CD4-positive, alpha-beta T cell treated with Interleukin-15 for 1 hour (primary cell): ENCODE data around the gene EPN3.

Experiments used
- DNase-seq: peaks from one replicate; pipeline ENCODE4 v3.0.0-alpha.2; 2020

The EPN3 gene

GRCh38 chr17:50532452-50533024 lies at the start of gene EPN3:
Gene EPN3, plus strand, starts transcription at chr17:50532735. Its CDS starts 3,822 bp downstream, at chr17:50536557.
- DNase-seq = no peak

- no peak for DNase-seq
These were observed 49.3 kb upstream of the EPN3 start for GRCh38 chr17:50483266-50483665.

GRCh38 chr17:50484386-50485155 lies 48.0 kb upstream of the EPN3 start:
- DNase-seq = no peak

GRCh38 chr17:50487213-50488096 lies 45.1 kb upstream of the EPN3 start:
- DNase-seq = no peak

GRCh38 chr17:50488880-50489279 lies 43.7 kb upstream of the EPN3 start:
- no peak for DNase-seq

GRCh38 chr17:50491505-50491904 lies 41.0 kb upstream of the EPN3 start:
- DNase-seq = no peak

GRCh38 chr17:50492214-50492613 lies 40.3 kb upstream of the EPN3 start:
- no peak for DNase-seq

- no peak for DNase-seq
These were observed 38.8 kb upstream of the EPN3 start for GRCh38 chr17:50493744-50494143.

- DNase-seq = no peak
These were observed 37.2 kb upstream of the EPN3 start for GRCh38 chr17:50495217-50495823.

- DNase-seq = no peak
These were observed 36.6 kb upstream of the EPN3 start for GRCh38 chr17:50495918-50496317.

- DNase-seq = no peak
These were observed 34.3 kb upstream of the EPN3 start for GRCh38 chr17:50498021-50498874.

GRCh38 chr17:50499270-50499669 lies 33.3 kb upstream of the EPN3 start:
- no peak for DNase-seq

GRCh38 chr17:50499721-50500120 lies 32.8 kb upstream of the EPN3 start:
- DNase-seq = no peak

- DNase-seq = no peak
These were observed 31.5 kb upstream of the EPN3 start for GRCh38 chr17:50501054-50501453.

- DNase-seq = no peak
These were observed 30.1 kb upstream of the EPN3 start for GRCh38 chr17:50502301-50502990.

- no peak for DNase-seq
These were observed 26.9 kb upstream of the EPN3 start for GRCh38 chr17:50505591-50506130.

- DNase-seq = no peak
These were observed 26.2 kb upstream of the EPN3 start for GRCh38 chr17:50506298-50506697.

- peak; percentile 90 for DNase-seq
These were observed 24.5 kb upstream of the EPN3 start, which contains the start of gene MYCBPAP for GRCh38 chr17:50507871-50508572. Gene MYCBPAP, plus strand, starts transcription at chr17:50508439. Its CDS starts 236 bp downstream, at chr17:50508675.

GRCh38 chr17:50508573-50509460 lies 23.7 kb upstream of the EPN3 start:
- no peak for DNase-seq
